ENCODE data around the gene DPYD. TPM values are rescaled to one million over a fixed set of nuclear protein-coding genes. Genes with fewer than 3 reads are reported as not detected.
A peak's percentile ranks its signal among the peaks of the same experiment; 100 is the strongest.
"Not testable (repeated sequence)": the region's sequence is repeated elsewhere in the genome, so short reads cannot be mapped to it uniquely, and the experiment has no call there.

The DPYD gene
- total RNA-seq, 1 donor = 35.8 TPM

GRCh38 chr1:97247196-97247595 lies 673.6 kb downstream of the DPYD start:
- DNase-seq (ENCODE audit: low read depth in 2 of 3, low spot score in 2 of 3) = peak in 1 of 3 donors; percentile 4

DNA sequence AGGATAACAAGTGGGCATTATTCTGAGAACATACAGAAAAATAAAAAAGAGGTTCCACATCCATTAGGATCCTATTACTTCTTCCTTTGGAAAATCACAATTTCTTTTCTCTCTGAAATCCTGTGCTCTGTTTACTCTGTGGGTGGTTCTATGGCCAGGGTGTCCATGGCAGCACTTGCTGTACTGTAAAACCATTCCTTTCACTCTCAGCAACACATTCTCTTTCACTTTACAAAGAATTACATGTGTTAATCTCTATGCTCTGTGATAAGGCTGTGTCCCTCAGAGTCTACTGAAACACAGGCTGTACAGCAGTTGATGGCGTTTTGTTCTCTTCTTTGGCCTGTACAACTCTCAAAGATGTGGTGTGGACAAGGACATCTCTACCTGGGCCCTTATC lies 675.2 kb downstream of the DPYD start:
- DNase-seq (ENCODE audit: low read depth in 2 of 3, low spot score in 2 of 3) = no peak

- DNase-seq (ENCODE audit: low read depth in 2 of 3, low spot score in 2 of 3) = no peak
Observed at GRCh38 chr1:97245026-97245425, 675.8 kb downstream of the DPYD start.

DNA sequence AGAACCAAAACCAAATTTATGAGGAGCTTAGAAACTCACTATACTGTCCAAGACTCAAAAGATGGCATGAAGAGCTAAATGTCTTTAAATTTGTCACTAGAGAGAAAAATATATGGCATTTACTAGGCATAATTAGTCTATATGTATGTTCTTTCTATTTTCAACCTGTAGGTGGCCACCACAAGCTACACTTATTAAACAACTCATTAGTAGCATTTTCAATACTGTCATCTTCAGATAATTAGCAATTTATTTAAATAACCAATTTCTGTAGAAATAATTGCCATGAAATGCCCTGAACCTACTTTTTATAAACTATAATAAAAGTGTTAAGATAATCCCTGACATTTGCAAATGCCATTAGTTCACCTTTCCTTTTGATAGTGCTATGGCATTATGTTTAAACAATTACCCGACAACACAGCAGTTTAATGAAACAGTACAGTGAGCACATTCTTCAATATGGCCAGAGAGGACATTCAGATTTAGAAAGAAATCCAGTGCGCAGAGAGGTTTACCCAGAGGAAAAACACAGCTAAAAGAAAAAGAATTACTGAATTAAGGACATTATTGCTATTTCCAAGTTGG lies 676.8 kb downstream of the DPYD start:
- DNase-seq (ENCODE audit: low read depth in 2 of 3, low spot score in 2 of 3) = peak in 2 of 3 donors; percentile 2 to 30

- no peak for DNase-seq (ENCODE audit: low read depth in 2 of 3, low spot score in 2 of 3)
Observed at GRCh38 chr1:97238816-97239215, 682.0 kb downstream of the DPYD start.

DNA sequence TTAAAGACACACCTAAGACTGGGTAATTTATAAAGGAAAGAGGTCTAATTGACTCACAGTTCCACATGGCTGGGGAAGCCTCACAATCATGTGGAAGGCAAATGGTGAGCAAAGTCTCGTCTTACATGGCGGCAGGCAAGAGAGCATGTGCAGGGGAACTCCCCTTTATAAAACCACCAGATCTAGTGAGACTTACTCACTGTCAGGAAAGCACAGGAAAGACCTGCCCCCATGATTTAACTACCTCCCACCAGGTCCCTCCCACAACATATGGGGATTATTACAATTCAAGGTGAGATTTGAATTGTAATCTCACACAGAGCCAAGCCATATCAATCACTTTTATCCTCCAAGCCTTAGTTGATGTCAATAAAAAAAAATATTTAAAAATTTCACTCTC lies 689.5 kb downstream of the DPYD start:
- DNase-seq (ENCODE audit: low read depth in 2 of 3, low spot score in 2 of 3) = not testable (repeated sequence)

GRCh38 chr1:97212671-97213070 lies 708.2 kb downstream of the DPYD start:
- no peak for DNase-seq (ENCODE audit: low read depth in 2 of 3, low spot score in 2 of 3)

- DNase-seq (ENCODE audit: low read depth in 2 of 3, low spot score in 2 of 3) = no peak
Observed at GRCh38 chr1:97210307-97210706, 710.5 kb downstream of the DPYD start.

GRCh38 chr1:97209381-97209957 lies 711.4 kb downstream of the DPYD start:
- DNase-seq (ENCODE audit: low read depth in 2 of 3, low spot score in 2 of 3) = no peak

DNA sequence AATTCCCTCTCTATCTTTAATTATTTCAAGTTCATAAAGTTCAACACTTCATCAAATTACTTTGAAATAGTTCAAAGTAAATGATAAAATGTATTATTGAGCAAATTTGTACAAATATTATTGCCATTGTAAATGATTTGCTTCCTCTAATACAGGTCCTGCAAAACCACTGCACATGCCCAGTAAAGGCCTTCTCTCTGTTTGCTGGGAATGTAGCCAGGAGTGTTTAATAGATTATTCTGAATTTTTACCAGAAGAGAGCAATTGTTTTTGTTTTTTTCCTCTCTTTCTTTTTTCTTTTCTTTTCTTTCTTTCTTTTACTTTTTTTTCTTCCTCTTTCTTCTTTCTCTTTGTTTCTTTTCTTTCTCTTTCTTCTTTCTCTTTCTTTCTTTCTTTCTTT lies 713.0 kb downstream of the DPYD start:
- no peak for DNase-seq (ENCODE audit: low read depth in 2 of 3, low spot score in 2 of 3)

- no peak for DNase-seq (ENCODE audit: low read depth in 2 of 3, low spot score in 2 of 3)
Observed at GRCh38 chr1:97204468-97204867, 716.4 kb downstream of the DPYD start.

DNA sequence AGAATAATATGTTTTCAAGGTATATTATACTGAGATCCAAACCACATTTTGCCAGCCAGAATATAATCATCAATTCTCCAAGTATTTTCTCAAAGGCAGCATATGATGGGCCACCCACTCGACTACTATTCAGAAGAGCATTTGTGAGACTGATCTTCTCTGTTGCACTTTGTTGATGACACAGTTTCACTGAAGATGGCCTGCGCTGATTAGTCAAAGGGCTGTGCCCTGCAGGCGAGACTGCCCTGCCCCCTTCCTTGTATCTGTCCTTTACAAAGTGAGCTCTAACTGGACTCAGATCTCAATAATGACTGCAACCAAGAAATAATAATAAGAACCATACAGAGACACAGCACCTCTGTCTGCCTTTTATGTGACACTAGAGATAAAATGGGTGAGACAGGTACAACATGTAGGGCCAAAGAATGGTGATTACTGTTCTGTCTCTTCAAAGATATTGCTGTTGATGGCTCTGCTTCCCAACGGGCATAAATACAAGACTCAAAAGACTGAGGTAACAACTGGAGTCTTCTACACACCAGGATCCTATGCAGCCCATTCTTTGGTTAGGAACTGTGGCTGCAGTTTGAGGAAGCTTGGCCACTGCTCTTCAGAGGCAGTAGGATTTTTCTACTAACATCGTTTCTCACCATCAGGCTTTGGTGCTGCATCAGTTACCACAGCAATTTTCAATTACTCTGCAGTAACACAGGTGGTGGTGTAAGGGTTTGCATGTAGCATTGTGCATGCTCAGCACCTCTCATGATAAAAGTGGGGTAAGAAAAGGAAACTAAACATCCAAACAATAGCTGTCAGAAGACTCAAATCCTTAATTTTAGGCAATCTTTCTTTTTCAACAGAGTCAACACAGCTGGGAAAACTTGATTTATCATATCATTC lies 718.1 kb downstream of the DPYD start:
- no peak for DNase-seq (ENCODE audit: low read depth in 2 of 3, low spot score in 2 of 3)

DNA sequence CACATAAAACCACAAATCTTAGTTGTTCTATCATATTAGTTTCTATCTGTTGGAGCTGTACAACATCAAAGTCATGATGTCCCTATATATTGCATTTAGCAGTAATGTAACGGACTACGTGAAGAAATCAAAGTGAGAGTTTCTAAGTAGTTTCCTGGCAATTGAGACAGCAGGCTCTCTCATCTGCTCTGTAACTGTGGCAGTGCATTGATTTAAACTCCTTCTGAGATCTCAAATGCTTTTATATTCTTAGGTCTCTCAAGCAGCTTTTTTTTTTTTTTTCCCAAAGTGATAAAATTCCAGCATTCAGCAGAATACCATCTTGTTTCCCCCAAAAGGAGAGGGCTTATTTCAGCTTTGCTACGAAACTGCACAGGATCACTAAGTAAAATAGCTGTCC lies 719.2 kb downstream of the DPYD start:
- DNase-seq (ENCODE audit: low read depth in 2 of 3, low spot score in 2 of 3) = no peak

- peak in 2 of 3 donors; percentile 6 to 73 for DNase-seq (ENCODE audit: low read depth in 2 of 3, low spot score in 2 of 3)
Observed at GRCh38 chr1:97200595-97200994, 720.2 kb downstream of the DPYD start.

DNA sequence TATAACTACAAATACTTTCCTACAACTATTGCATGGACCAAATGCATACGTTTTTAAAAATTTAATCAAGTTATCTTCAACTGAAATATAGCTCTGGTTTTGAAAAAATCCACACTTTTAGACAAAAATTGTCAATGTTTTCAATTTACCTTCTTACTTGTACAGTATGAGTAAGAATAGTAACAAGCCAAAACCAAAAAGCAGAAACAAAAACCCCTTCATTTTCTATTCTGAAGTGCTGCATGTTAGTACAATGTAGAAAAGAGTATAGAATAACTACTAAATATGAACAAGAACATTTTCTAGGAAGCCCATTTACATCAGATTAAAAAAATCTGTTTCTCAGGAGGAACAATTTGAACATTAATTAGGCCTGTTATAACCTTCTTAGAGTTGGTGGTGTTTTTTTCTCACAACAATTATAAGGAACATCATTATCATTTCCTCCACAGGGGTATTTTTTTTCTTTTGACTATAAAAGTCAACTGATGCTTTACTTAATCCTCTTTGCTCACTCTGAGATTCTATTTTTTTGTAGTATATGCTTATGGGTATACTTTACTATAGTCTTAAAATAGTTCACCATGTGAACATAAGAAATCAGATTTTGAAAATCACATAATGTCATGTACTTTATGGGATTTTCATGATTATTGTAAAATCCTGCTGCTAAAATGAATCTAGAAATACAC lies 723.9 kb downstream of the DPYD start:
- DNase-seq (ENCODE audit: low read depth in 2 of 3, low spot score in 2 of 3) = no peak

GRCh38 chr1:97192872-97193572 lies 727.8 kb downstream of the DPYD start:
- no peak for DNase-seq (ENCODE audit: low read depth in 2 of 3, low spot score in 2 of 3)

GRCh38 chr1:97190326-97190725 lies 730.5 kb downstream of the DPYD start:
- DNase-seq (ENCODE audit: low read depth in 2 of 3, low spot score in 2 of 3) = no peak

DNA sequence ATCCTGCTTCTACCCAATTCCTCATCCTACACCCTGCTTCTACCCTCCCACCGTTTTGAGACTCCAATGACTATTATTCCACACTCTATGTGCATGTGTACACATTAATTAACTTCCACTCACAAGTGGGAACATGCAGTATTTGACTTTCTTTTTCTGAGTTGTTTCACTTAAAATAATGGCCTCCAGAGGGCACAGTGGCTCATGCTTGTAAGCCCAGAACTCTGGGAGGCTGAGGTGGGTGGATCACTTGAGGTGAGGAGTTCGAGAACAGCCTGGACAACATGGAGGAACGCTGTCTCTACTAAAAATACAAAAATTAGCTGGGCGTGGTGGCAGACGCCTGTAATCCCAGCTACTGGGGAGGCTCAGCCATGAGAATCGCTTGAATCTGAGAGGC lies 734.5 kb downstream of the DPYD start:
- peak in 1 of 3 donors; percentile 8 for DNase-seq (ENCODE audit: low read depth in 2 of 3, low spot score in 2 of 3)

DNA sequence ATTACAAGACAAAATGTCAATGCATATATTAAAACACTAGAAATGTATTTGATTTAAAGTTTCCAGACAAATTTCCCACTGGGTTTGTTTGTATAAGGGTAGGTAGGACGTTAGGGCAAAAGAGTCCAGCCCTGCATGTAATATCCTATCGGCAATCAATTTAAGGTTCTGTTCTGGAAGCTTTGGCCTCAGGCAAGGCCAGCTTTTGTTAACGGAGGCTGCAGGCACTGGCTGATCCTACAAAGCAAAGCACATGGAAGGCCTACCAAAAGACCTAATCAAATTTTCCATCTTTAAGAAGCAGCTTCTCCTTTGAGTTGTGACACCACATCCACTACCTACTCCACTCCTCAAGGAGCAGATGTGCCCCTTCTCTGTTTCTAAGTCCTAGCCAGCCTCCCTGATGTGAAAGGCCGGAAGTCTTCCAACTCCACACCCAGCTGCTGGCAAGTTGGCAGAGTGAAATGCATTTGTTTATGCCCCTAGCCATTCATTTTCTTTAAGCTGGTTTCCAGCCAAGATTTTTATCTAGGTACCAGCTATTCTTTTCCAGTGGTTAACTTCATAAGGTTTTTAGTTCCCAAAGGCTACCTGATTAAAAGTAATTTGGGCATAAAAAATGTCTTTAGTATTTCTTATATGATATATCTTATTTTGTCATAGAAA lies 746.7 kb downstream of the DPYD start:
- no peak for DNase-seq (ENCODE audit: low read depth in 2 of 3, low spot score in 2 of 3)

- no peak for DNase-seq (ENCODE audit: low read depth in 2 of 3, low spot score in 2 of 3)
Observed at GRCh38 chr1:97170300-97170699, 750.5 kb downstream of the DPYD start.

All from hematopoietic multipotent progenitor cell (in vitro differentiated cells).